ENCODE measurements around the gene BRD3OS.

Gene BRD3OS

DNA sequence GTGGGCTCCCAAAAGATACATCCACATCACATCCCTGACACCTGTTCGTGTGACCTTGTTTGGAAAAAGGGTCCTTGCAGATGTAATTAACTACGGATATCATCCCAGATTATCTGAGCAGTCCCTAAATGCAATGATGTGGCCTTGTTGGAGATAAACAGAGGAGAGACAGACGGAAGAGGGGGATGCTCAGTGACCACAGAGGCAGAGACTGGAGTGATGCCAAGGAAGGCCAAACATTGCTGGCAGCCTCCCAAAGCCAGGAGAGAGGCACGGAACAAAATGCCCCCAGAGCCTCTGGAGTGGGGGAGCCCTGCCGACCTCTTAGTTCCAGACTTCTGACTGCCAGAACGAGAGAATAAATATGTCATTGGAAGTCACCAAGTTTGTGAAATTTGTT is 18.1 kb upstream of the BRD3OS start:
- DNase-seq: peak; percentile 50

DNA sequence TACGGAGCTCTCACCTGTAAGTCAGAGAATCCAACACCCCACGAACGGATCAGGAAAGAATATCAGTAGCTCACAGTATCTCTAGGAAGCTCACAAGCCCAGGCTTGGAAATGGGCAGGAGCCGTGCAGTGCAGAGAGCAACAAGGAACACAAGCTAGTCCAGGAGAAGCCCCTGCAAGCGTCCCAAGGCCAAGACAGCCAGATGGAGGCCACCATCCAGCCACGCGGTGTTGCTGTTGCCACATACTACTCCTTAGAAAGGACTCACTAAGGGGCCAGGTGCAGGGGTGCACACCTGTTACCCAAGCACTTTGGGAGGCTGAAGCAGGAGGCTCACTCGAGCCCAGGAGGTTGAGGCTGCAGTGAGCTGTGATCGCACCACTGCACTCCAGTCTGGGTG is 17.7 kb upstream of the BRD3OS start:
- no peak for DNase-seq

DNA sequence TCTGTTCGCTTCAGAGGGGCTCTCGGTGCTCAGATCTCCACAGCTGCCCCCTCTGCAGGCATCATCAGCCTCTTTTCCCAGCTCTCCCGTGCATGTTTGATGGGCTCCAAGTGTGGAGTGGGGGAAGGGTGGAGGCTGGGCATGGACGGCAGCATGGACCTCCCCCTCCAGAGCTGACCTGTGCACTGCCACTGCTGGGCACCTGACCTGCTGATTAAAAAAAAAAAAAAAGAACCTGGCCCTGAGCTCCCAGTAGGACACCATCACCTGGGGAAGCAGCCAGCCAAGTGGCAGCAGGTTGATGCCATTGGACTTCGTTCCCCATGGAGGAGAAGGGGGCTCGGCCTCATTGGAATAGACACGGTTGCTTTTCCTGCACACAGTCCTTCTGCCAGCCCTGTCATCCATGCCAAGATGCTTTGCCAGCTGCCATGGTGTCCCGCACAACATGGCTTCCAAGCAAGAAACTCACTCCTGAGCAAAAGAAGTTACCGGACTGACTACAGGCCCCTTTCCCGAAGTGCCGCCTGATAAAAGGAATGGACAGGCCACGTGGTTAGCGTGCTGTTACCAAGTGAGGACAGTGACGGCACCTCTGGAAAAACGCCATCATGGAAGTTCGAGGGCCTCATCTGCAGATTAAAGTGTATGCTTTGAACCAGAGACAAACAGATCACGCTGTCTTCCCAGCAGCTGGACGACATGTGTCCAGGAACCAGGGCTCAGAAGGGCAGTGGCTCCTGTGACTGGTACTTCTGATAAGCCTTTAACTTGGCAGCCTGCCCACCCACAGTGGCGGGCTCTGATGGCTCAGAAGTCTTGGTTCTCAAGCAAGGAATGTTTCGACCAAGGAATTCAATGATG is 14.7 kb upstream of the BRD3OS start:
- peak; percentile 17 for DNase-seq

DNA sequence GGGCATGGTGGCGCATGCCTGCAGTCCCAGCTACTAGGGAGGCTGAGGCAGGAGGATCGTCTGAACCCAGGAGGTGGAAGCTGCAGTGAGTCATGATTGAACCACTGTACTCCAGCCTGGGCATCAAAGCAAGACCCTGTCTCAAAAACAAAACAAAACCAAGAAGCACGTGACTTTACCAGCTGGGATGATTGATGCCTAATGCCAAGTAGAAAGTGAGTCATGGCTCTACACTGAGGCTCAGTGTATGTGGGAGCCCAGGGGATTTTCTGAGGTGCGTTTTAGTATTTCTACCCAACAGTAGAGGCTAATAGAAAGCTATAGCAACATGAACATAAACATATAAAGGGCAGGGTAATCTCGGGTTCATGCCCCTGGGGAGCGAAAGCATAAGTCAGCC is 13.9 kb upstream of the BRD3OS start:
- DNase-seq: no peak

DNA sequence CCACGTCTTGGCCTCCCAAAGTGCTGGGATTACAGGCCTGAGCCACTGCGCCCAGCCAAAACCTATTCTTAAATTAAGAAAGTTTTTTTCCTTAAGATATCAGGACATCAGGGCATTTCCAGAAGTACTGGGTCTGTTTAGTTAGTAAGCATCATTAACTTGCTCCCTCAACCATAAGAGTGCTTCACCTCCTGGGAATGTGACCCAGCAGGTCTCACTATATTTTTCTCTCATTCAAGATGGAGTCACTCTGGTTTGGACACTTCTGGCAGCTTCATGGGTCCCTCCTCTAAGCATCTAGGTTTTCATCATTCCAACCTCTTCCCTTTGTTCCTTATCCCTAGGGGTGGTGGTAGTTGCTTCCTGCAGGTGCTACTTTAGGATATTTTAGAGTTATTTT is 10.3 kb upstream of the BRD3OS start:
- DNase-seq: no peak

DNA sequence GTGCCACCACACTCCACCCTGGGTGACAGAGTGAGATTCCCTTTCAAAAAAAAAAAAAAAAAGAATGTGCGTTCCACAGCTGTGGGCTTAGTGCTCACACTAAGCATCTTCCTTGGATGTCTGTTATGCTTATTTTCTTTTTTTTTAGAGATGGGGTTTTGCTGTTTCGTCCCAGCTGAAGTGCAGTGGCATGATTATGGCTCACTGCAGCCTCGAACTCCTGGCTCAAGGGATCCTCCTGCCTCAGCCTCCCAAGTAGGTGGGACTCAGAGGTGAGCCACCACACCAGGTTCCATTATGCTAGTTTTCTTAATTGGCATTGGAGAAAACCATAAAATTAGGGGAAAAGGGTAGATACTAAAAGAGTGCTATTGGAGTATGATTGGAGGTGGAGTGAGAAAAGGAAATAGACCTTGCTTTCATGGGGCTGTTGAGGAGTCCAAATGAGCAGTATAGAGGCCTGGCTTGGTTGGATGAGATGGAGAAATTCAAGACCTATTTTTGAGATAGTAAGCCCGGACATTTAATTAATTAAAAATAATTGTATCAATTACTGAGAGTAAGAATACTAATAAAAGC is 978 bp upstream of the BRD3OS start:
- no peak for DNase-seq

DNA sequence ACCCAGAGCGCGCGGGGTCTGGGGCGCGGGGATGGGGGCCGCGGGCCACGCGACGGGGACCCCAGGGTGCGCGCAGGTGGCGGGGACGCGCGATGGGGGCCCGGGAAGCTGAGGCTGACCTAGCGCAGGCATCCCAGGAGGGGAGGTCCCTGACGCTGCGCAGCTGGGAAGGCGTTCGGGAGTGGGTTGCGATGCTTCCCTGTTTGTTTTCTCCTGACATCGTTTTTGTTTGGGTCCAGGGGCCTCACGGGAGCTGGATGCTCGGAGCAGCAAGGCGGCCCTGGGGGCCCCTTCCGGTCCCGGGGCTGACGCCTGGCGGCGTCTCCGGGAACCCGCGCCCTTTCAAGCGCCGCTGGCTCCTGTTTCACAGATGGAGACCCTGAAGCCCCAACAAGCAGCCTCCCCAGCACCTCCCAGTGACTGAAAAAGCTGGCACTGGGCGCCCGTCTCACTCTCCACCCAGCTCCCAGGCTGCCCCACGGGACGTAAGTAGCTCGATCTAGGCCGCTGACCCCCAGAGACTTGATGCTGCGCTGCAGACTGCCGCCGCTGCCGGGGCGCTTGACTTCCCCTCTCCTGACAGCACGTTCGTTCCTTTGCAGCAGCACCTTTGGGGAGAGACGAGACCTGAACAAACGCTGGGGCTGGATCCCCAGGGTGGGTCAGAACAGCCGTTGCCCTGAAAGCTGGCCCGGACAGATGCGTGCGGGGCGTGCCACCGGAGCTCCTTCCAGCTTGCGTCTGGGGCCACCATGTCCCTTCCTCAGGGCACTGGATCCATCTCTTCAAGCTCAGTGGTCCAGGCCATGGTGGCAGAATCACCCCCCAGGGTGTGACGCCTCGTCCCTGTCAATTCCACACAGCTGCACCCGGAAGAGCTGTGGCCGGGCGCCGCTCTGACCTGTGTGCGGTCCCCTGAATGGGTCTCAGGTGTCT is 593 bp downstream of the BRD3OS start:
- peak; percentile 30 for DNase-seq

DNA sequence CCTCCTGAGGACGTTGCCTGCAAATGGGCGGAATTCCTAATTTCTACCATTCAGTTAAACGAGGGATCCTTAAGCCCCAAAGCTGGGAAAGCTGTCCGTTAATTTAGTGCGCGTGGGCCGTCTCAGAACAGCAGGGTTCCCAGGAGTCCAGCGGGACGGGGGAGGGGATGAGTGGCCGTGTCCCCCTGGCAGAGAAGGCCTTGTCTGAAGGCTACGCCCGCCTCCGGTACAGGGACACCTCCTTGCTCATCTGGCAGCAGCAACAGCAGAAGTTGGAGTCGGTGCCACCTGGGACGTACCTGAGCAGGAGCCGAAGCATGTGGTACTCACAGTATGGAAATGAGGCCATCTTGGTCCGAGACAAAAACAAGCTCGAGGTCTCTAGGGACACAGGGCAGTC is 1.3 kb downstream of the BRD3OS start:
- no peak for DNase-seq

DNA sequence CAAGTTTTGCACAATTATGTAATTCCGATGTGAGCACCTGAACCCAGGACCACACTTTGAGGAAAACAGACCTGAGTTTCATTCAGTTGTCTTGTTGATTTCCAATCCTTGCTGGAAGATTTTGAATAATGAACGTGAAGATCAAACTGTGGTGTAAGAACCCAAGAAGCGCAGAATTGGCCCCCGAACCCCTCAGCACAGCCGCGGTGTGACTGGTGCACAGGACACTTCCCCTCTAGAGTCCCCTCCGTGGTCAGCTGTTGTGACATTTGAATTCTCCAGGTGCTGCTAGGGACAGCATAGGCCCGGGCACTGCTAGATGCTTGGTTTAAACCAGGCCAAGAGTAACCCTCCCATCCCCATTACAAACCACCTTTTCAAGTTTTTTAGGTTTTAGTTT is 1.7 kb downstream of the BRD3OS start:
- DNase-seq: no peak

DNA sequence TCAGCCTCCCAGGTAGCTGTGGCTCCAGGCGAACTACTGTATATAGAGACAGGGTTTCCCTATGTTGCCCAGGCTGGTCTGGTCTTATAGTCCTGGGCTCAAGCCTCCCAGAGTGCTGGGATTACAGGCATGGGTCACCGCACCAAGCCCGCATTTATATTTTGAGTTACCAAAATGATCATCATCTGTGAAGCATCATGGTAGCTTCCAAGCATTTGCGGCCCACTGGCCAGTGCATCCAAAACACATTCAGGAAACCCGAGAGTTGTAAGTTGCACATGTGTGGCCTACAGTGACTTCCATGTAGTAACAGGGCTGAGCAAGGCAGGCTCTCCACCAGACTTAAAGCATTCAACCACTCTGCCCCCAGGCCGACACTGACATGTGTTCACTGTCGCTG is 2.3 kb downstream of the BRD3OS start:
- DNase-seq: no peak

DNA sequence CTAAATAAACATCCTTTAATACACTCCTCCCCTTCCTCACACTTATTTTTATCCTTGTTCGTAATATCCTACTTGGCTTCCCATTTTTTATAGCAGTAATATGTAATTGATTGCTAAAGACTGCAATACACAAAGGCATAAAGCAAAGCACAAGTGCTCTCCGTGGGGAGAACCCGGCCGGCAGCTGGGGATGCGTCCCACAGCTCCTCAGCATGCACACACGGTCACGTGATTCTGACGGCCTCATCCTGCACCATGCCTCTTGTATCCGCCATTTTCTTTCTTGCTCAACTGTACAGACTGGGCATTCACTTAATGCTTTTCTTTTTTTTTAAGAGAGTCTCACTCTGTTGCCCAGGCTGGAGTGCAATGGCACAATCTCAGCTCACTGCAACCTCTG is 2.8 kb downstream of the BRD3OS start:
- DNase-seq: no peak

DNA sequence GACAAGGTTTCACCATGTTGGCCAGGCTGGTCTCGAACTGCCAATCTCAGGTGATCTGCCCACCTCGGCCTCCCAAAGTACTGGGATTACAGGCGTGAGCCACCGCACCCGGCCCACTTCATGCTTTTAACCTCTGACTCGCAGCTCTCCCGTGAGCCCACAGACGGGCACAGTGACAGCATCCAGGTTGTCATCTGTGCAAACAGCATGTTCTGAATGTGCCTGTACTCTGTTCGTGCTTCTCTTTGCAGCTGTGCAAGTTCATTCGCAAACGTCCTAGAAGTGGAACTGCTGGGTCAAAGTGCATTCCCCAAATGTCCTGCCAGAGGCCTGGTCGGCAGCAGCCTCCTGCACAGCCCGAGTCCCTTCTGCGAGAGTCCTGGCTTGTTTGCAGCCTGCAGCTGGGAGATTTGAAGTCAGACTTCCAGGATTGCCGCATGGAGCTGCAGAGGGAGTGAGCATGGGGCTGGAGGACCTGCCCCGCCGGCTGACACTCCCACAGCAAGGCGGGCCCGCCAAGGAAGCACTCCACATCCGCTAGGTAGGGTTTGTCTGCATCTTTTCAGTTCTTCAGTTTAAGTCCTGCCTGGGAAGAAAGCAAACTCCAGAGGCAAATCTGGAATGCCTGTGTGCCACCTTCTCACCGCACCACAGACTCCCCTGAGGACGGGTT is 3.4 kb downstream of the BRD3OS start:
- no peak for DNase-seq

DNA sequence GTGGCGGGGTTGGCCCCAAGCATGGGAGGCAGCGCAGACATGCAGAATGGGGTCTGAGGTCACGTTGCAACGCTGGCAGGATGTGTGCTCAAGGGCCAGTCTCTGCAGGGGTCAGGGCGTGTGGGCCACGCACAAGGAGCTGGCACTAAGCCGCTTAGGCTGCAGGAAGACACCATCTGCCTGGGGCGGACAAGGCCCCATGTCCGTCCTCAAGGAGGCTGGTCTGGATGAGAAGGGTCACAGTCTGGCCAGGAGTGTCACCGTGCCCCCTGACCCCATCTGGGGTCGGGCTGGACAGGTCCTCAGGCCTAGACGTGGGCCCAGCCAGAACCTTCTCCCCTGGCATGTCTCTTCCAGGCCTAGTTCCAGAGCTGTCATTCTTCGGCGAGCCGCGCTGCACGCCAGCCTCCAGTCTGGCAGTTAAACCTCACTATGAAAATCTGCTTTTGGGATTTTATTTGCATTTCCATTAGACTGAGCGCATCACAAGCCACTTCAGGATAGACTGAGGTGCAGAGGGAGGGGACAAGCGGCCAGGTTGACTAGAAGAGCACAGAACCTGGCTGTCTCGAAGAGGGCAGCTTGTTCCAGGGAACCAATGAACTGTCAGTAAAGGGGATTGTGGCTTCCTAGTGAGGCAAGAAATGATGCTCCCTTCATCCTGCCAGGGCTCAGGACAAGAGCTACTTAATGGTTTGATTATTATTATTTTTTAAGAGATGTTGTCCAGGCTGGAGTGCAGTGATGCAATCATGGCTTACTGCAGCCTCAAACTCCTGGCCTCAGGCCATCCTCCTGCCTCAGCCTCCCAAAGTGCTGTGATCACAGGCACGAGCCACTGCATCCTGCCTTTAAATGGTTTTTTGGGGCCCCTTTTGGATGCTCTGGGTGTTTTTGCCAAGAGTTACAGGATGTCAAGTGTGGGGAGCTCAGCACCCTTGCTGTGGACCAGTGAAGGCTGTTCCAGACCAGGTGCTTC is 4.3 kb downstream of the BRD3OS start:
- no peak for DNase-seq

DNA sequence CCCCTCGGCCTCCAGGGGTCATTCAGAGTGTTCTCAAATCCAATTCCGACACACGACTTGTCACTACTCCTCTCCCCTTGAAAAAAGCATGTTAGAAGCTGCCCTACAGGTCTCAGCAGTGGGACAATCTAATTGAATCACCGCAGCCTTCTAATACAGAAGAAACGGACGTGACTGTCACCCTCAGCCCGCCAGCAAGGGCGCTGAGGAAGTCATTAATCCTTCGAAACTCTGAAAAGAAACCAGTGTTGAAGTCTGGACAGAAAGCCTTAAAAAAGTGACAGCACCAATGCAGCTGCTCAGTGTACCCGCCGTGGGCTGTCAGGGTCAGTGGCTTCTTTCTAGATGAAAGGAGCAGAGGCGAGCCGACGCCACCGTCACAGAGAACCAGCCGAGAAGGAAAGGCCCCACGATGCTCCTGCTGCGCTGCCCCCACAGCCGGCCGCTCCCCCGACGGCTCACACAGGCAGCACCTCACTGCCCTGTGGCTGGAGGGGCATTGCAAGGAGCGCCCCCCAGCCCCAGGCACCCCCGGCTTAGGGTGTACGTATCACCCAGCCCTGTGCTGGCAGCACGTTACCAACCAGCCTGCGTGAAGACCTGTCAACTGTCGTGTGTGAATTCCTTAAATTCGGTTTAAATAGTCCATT is 5.7 kb downstream of the BRD3OS start:
- DNase-seq: no peak

DNA sequence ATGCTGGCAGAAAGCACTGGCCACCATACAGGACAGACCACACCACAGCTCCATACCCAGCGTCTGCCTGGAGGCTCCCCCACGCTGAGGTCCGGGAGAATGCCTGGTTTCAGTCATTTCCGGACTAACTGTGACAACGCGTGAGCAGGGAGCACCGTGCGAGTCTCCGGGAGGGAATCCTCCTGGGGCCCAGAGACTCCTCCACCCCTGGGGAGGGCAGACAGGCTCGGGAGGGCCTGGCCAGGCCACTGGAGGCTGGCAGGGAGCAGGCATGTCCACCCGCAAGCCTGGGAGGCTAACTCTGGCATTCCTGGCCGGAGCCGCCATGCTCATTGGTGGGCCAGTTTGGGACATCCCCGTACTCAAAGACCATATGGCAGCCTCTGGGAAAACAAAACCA is 6.5 kb downstream of the BRD3OS start:
- no peak for DNase-seq

DNA sequence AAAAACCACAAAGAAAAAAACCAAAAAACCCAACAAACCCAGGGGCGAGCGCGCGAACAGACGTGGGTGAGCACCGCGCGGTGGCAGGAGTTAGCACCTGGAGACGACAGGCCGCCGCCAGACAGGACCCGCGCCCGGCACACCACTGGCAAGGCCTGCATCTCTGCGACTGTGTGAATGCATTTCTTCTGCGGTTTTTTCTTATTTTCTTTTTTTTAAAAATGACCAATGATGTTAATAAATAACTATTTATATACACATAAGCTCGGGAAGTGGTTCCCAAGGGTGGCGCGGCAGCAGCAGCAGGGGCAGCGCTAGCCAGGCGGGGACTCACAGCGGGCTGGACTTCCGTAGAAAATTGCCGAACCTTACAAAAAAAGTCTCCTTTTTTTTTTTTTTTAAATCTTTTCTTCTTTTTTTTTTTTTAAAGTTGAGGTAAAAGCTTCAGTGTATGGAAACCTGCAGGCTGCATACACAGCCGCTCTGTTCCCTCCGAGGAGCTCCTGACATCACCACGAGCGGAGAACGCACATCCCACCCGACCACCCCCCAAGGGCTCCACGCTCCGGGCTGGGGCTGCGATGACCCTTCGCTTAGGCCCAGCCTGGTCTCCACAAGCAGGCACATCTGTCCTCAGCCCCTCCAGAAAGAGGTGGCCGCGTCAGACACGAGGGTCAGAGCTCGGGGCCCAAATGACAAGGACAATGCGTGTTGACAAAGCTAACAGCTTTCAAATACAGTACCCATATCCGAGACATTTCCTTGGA is 7.4 kb downstream of the BRD3OS start:
- DNase-seq: no peak

DNA sequence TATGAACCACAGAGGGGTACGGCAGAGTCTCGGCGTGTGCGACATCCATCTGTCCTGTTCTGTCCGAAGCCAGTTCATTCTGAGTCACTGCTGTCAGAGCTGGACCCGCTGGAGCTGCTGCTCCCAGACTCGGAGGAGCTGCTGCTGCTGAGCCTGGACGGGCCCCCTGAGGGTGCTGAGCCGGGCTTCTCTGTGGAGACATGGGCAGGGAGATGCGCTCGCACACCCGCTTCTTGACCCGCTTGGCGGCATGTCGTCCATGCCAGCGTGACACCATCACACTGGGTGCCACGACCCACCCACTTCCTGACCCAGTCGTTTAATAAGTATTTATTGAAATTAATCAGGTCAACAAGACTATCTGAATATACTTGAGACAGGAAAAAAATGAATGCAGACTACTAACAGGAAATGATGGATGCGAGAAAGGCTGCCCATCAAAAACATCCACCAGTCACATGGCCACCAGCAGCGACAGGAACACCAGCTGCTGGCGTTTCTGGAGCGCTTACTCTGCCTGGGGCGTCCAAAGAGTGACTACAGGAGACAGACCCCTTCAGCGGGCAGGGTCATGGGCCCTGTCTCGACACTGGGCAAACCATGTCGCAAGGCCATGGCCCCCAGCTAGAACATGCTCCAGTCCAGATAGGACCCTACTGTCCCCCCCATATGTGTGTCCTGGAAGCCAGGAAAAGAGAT is 8.4 kb downstream of the BRD3OS start:
- no peak for DNase-seq

DNA sequence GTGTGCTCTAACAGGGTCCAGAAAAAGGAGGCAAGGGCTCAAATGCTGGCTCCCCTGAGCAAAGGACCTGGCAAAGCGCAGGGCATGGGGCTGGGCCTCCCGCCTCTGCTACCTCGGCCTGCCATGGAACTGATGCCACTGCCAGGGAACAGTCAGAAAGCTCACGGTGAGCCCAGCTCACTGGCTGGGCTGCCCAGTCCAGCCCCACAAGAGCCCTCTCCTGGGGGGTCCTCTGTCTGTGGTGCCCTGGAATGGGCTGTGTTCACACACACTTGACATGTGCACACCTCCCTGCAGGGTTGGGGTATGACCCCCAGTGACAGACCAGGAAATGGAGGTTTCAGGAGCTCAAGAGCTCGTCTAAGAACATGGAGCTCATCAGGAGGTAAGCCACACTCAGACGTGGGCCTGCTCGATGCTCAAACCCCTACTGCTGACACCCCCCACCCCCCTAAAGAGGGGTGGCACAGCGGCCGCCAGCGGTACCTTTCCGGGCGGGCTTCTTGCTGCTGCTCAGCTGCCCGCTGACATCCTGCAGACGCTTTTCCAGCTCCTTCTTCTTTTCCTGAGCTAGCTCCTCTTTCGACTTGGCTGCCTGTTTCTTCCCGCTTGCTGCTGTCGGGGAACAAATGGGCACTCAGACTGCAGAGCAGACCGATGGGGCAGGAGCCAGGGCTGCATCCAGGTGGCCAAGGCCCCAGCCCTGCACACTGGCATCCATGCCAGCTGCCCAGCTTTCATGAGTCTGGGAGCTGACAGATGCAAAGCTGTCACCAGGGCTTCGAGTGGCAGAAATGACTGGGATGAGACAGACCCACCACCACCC is 9.1 kb downstream of the BRD3OS start:
- no peak for DNase-seq

Data from NCI-H1092 treated with DMSO at 0.1 percent for 48 hours (cell line).